Measurements from ENCODE around the gene HNRNPA3. TPM values are rescaled to one million over a fixed set of nuclear protein-coding genes. Genes with fewer than 3 reads are reported as not detected.

Gene HNRNPA3
- total and polyA plus RNA-seq, 2 of the 13 experiments (the other 11 are each of a cell fraction or from before 2014, with no cell fraction given), result 73.3 to 97.7 TPM

DNA sequence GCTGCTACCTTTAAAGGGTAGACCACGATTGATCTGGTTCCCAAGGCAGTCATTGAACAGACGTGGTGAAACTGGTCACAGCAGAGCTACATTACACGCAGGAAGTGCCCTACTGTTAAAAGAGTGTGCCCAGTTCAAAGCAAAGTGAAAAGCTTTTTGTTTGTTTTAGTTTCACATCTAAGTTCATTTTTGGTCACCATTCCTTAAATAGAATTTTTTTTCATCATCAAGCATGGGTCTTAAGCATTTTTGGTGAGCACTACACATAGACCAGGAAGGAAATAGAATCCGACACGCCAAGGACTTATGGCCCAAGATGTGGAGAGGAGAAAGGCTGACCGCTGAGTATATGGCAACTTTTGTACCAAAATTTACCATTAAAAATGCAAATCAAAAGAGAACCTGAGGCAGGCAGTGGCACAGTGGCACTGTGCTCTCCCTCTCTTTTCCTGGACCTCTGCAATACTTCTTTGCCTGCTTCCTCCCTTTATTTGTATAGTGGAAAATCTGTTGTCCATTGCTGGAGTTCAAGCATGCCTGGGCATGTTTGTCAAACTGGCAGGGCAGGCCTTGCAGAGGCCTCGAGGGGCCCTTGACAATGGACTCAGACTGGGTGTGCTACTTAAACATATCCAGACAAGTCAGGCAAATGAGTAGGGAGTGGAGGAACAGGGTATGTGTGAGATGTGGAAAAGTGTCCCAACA is 42.6 kb upstream of the HNRNPA3 start (continued):
- 0 out of 2 replicates have a peak, but pooled peaks have one; percentile 21 for TF ChIP-seq ZNF430 (CRISPR knock-in tag; IDR thresholded peaks at IDR 0.05)
- TF ChIP-seq ZNF33B (CRISPR knock-in tag; IDR thresholded peaks at IDR 0.05), result peak; percentile 56; the same call in 1 of the 2 replicates
- TF ChIP-seq, protein P1, sequence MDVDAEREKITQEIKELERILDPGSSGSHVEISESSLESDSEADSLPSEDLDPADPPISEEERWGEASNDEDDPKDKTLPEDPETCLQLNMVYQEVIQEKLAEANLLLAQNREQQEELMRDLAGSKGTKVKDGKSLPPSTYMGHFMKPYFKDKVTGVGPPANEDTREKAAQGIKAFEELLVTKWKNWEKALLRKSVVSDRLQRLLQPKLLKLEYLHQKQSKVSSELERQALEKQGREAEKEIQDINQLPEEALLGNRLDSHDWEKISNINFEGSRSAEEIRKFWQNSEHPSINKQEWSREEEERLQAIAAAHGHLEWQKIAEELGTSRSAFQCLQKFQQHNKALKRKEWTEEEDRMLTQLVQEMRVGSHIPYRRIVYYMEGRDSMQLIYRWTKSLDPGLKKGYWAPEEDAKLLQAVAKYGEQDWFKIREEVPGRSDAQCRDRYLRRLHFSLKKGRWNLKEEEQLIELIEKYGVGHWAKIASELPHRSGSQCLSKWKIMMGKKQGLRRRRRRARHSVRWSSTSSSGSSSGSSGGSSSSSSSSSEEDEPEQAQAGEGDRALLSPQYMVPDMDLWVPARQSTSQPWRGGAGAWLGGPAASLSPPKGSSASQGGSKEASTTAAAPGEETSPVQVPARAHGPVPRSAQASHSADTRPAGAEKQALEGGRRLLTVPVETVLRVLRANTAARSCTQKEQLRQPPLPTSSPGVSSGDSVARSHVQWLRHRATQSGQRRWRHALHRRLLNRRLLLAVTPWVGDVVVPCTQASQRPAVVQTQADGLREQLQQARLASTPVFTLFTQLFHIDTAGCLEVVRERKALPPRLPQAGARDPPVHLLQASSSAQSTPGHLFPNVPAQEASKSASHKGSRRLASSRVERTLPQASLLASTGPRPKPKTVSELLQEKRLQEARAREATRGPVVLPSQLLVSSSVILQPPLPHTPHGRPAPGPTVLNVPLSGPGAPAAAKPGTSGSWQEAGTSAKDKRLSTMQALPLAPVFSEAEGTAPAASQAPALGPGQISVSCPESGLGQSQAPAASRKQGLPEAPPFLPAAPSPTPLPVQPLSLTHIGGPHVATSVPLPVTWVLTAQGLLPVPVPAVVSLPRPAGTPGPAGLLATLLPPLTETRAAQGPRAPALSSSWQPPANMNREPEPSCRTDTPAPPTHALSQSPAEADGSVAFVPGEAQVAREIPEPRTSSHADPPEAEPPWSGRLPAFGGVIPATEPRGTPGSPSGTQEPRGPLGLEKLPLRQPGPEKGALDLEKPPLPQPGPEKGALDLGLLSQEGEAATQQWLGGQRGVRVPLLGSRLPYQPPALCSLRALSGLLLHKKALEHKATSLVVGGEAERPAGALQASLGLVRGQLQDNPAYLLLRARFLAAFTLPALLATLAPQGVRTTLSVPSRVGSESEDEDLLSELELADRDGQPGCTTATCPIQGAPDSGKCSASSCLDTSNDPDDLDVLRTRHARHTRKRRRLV (CRISPR knock-in tag; IDR thresholded peaks at IDR 0.05), result no peak
- no peak for TF ChIP-seq KDM5B (CRISPR knock-in tag; IDR thresholded peaks at IDR 0.05; ENCODE audit: borderline replicate concordance)
- peak; percentile 23; the same call in 1 of the 2 replicates for TF ChIP-seq ZFP90 (CRISPR knock-in tag; IDR thresholded peaks at IDR 0.05; ENCODE audit: borderline replicate concordance)
- no peak for TF ChIP-seq NPAS2 (CRISPR knock-in tag; IDR thresholded peaks at IDR 0.05; ENCODE audit: borderline replicate concordance)
- no peak for TF ChIP-seq NFE2L1 (CRISPR knock-in tag; IDR thresholded peaks at IDR 0.05; ENCODE audit: borderline replicate concordance)
- TF ChIP-seq KAT7 (CRISPR knock-in tag; IDR thresholded peaks at IDR 0.05; ENCODE audit: borderline replicate concordance), result peak; percentile 67; the same call in 1 of the 2 replicates
- TF ChIP-seq, protein P2, sequence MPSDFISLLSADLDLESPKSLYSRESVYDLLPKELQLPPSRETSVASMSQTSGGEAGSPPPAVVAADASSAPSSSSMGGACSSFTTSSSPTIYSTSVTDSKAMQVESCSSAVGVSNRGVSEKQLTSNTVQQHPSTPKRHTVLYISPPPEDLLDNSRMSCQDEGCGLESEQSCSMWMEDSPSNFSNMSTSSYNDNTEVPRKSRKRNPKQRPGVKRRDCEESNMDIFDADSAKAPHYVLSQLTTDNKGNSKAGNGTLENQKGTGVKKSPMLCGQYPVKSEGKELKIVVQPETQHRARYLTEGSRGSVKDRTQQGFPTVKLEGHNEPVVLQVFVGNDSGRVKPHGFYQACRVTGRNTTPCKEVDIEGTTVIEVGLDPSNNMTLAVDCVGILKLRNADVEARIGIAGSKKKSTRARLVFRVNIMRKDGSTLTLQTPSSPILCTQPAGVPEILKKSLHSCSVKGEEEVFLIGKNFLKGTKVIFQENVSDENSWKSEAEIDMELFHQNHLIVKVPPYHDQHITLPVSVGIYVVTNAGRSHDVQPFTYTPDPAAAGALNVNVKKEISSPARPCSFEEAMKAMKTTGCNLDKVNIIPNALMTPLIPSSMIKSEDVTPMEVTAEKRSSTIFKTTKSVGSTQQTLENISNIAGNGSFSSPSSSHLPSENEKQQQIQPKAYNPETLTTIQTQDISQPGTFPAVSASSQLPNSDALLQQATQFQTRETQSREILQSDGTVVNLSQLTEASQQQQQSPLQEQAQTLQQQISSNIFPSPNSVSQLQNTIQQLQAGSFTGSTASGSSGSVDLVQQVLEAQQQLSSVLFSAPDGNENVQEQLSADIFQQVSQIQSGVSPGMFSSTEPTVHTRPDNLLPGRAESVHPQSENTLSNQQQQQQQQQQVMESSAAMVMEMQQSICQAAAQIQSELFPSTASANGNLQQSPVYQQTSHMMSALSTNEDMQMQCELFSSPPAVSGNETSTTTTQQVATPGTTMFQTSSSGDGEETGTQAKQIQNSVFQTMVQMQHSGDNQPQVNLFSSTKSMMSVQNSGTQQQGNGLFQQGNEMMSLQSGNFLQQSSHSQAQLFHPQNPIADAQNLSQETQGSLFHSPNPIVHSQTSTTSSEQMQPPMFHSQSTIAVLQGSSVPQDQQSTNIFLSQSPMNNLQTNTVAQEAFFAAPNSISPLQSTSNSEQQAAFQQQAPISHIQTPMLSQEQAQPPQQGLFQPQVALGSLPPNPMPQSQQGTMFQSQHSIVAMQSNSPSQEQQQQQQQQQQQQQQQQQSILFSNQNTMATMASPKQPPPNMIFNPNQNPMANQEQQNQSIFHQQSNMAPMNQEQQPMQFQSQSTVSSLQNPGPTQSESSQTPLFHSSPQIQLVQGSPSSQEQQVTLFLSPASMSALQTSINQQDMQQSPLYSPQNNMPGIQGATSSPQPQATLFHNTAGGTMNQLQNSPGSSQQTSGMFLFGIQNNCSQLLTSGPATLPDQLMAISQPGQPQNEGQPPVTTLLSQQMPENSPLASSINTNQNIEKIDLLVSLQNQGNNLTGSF (CRISPR knock-in tag; IDR thresholded peaks at IDR 0.05), result no peak
- no peak for TF ChIP-seq SP5 (CRISPR knock-in tag; IDR thresholded peaks at IDR 0.05; ENCODE audit: borderline replicate concordance, low read depth)
- TF ChIP-seq FOSL2 (CRISPR knock-in tag; IDR thresholded peaks at IDR 0.05), result peak; percentile 80
- peak; percentile 61; the same call in 1 of the 2 replicates for TF ChIP-seq KDM6A (CRISPR knock-in tag; IDR thresholded peaks at IDR 0.05; ENCODE audit: low read depth)
- TF ChIP-seq DNMT1 (CRISPR knock-in tag; IDR thresholded peaks at IDR 0.05), result no peak
- TF ChIP-seq ZNF816 (CRISPR knock-in tag; IDR thresholded peaks at IDR 0.05; ENCODE audit: borderline replicate concordance), result no peak; the same call in 1 of the 2 replicates
- TF ChIP-seq FOXJ3 (CRISPR knock-in tag; IDR thresholded peaks at IDR 0.05; ENCODE audit: borderline replicate concordance), result peak; percentile 50; the same call in 1 of the 2 replicates
- no peak for TF ChIP-seq SOX6 (IDR thresholded peaks at IDR 0.05)
- peak; percentile 81; the same call in 1 of the 2 replicates for TF ChIP-seq SOX6 (CRISPR knock-in tag; IDR thresholded peaks at IDR 0.05)
- TF ChIP-seq ZNF333 (CRISPR knock-in tag; IDR thresholded peaks at IDR 0.05; ENCODE audit: borderline replicate concordance), result no peak
- no peak for TF ChIP-seq JDP2 (CRISPR knock-in tag; IDR thresholded peaks at IDR 0.05; ENCODE audit: borderline replicate concordance)
- peak; percentile 51; the same call in 1 of the 2 replicates for TF ChIP-seq HNF4A (CRISPR knock-in tag; IDR thresholded peaks at IDR 0.05)

Measured in HepG2 (cell line).